ENCODE measurements around the gene LCOR.
"Not testable (repeated sequence)": the region's sequence is repeated elsewhere in the genome, so short reads cannot be mapped to it uniquely, and the experiment has no call there.

LCOR gene

DNA sequence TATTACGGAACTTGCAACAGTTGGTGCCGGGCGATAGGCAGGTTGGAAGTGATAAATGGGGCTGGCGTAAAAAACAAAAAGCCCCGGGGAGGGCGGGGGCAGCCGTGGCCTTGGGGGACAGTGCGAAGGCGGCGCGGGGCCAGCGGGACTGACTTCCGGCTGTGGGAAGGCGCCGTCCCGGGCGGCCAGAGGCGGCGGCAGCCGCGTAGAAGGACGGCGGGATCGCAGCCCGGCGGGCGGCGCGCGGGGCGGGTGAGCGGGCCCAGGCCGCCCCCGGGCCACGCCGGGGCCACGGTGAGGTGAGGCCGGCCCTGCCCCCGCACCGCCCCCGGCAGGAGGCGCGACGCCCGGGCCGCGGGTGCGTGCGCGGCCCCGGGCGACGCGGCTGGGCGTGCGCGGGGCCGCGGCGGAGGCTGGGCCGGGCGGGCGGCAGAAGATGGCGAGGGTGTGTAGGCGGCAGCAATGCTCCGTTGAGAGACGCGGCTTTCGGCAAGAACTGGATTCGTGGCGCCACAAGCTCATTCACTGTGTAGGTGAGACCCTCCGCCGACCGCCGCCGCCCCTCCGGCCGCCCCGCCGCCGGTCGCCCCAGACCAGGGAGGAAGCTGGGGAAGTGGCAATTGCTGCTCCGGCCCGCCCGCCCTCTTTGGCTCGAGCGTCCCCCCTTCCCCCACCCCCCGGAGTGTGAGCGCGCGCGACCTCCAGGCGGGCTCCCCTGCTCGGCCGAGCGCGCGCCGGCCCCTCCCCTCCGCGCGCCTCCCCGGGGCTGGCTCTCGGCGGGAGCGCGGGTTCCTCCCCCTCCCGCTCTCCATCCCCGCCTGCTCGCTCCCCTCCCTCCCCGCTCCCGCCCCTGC is at the start of gene LCOR:
Gene LCOR, plus strand, starts transcription at position 432 of the 854 bp plus-strand sequence. CDS start 116,760 bp downstream, outside the sequence.
- DNase-seq: peak in 53 of 56 donors; percentile 32 to 96 (median 83)

DNA sequence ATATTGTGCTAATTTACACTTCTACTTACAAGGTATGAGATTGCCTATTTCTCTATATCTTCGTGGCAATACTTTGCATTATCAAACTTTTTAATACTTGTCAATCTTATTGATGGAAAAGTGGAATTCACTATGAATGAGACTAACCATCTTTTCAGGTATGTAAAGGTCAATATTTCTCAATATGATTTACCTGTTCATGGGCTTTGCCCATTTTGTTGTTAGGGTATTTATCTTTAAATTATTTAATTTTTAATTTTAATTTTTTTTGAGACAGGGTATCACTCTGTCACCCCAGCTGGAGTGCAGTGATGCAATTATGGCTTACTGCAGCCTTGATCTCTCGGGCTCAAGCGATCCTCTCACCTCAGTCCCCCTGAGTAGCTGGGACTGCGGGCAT is 47.8 kb upstream of the LCOR start:
- DNase-seq: no peak

DNA sequence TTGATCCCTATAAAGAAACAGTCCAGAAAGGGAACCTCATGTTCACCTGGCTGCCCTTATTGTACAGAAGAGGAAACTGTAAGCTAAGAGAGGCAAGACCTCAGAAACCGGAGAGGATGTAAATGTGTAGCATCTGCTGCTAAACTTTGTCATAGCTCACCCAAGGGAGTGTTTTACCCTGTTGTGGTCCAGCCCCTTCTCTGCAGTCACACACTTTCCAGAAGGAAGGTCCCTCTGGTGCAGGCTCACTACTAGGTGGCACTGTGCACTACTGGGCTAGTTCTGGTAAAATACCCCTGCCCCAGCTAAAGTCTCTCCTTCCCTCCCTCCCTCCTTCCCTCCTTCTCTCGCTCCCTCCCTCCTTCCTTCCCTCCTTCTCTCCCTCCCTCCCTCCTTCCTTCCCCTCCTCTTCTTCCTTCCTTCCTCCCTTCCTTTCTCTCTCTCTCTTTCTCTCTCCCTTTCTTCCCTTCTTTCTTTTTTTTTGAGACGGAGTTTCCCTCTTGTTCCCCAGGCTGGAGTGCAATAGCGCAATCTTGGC is 42.5 kb upstream of the LCOR start:
- peak in 5 of 56 donors; percentile 1 to 61 (median 18) for DNase-seq

DNA sequence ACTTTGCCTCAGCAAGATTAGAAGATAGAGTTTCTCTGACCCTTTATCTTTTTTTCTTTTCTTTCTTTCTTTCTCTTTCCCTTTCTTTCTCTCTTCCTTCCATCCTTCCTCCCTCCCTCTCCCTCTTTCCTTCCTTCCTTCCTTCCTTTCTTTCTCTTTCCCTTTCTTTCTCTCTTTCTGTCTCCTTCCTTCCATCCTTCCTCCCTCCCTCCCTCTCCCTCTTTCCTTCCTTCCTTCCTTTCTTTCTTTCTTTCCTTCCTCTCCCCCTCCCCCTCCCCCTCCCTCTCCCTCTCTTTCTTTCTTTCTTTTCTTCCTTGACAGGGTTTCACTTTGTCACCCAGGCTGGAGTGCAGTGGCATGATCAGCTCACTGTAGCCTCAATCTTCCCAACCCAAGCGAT is 40.2 kb upstream of the LCOR start:
- DNase-seq: no peak

DNA sequence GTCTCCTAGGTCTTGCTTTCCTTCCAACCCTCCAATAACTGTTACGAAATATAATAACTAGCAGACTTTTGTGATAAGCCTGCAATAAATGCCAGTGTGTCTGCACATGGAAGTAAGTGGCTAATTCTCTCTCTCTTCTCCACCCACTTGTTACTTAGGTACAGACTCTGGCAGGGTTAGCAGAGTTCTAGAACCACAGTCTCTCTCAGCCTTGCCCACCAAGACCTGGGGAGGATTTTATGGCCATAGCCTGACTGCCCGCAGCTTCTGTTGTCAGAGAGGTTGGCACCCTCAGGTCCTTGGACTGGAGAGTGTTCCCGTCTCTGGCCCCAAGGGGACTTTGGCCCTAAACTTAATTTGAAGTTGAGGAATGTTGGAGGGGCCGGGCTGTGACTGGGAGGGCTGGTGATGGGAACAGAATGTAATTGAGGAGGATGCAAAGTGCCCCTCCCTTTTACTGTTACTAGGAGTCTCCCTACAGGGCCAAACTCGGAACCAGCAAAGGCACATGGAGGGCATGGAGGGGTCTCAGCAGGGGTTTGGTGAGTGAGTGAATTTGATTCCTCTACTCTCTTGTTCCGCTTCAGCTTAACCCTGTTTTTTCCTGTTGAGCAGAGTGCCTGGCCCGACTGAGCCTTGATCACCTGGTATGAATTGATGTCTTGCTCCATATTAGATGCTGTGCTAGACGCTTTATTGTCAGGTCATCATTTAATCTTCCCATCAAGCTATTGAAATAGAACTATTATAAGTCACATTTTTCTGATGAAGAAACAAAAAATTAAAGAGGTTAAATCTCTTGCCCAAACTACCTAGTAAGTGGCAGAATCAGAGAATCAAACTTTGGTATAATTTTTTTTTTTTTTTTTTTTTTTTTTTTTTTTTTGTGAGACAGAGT is 37.0 kb upstream of the LCOR start:
- no peak for DNase-seq

DNA sequence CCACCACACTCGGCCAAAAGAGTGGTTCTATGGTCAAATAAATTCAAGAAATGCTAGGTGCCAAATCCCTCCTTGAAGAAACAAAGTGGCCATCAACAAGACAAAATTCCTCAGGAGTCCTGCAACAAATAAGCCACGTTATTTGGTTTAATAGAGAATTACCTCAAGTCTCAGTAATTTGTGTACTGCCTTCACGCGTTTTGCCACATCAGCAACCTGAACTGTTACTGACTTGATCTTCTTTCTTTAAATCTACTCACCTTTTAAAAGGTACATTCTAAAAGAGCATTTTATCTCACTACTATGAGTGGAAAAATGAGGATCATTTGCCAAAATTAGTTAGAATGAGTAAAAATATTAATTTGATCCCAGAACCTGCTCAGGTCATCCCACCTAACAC is 34.6 kb upstream of the LCOR start:
- DNase-seq: no peak

DNA sequence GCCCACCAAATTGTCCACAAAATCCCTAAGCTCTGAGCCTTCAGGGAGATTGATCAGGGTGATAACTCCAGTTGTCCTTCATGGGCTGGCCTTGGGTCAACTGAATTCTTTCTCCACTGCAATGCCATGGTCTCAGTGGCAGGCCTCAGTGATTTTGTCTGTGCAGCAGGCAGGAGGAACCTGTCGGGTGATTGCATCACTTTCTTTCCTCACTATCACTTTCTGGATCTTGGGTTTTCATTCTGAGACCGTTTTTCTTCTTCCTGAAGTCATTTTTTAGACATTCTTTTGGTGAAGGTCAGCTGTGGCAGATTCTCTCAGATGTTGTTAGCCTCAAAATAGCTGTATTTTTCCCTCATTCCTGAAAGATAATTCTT is 28.8 kb upstream of the LCOR start:
- no peak for DNase-seq

DNA sequence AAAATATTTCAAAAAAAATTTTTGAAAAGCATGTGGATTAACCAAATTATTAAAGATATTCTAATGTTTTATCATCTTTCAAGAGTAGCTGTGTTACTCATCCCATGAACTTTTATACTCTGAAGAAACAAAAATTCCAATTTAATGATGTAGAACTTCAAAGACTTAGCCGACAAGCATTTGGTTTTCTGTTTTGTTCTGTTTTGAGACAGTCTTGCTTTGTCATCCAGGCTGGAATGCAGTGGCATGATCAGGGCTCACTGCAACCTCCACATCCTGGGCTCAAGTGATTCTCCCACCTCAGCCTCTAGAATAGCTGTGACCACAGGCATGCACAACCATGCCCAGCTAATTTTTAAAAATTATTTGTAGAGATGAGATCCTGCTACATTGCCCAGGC is 17.8 kb upstream of the LCOR start:
- DNase-seq: no peak

DNA sequence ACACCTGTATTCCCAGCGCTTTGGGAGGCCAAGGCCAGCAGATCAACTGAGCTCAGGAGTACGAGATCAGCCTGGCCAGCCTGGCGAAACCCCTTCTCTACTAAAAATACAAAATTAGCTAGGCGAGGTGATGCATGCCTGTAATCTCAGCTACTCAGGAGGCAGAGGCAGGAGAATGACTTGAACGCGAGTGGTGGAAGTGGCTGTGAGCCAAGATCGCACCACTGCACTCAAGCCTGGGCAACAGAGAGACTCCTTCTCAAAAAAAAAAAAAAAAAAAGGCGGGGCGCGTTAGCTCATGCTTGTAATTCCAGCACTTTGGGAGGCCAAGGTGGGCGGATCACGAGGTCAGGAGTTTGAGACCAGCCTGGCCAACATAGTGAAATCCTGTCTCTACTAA is 13.1 kb upstream of the LCOR start:
- not testable (repeated sequence) for DNase-seq

DNA sequence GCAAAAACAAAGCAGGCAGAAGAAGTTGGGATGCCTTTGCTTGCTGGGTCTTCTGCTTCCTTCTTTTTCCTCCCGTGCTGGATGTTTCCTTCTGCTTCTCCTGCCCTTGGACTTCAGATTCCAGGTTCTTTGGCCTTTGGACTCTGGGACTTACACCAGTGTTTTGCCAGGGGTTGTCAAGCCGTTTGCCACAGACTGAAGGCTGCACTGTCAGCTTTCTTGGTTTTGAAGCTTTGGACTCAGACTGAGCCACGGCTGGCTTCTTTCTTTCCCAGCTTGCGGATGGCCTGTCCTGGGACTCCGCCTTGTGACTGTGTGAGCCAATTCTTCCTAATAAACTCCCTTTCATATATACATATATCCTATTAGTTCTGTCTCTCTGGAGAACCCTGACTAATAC is 11.3 kb upstream of the LCOR start:
- DNase-seq: no peak

DNA sequence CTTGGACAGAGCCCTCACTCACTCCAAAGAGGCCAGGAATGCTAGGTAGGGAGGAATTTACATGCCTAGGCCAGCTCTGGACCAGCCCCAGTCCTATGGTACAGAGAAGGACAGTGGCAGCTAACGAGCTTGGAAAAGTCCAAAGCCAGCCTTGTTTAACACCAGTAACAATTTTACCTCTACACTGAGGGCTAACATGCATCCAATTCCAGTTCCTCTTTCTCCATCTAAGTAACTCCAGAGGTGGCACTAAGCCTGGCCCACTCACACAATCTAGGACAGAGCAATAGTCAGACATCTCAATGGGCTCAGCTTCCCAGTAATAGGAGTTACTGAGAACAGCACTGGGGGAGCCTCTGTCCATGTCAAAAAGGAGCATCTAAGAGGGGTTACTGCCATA is 5.7 kb upstream of the LCOR start:
- DNase-seq: no peak

DNA sequence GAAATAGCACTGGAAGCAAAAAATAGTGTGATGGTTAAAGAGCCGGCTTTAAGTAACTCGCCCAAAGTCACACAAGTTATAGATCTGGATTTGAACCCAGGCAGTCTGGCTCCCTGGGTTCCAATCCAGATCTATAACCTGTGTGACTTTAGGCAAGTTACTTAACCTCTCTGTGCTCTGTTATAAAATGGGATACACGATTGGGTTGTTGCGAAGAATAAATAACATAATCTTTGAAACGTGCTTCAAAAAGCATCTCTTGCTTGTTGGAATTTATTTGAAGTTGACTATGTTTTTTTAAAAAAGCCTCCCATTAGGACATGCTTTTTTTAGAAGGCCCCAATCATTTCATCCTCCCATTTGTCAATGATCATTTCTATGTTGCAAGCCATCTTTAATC is 3.5 kb upstream of the LCOR start:
- DNase-seq: no peak

DNA sequence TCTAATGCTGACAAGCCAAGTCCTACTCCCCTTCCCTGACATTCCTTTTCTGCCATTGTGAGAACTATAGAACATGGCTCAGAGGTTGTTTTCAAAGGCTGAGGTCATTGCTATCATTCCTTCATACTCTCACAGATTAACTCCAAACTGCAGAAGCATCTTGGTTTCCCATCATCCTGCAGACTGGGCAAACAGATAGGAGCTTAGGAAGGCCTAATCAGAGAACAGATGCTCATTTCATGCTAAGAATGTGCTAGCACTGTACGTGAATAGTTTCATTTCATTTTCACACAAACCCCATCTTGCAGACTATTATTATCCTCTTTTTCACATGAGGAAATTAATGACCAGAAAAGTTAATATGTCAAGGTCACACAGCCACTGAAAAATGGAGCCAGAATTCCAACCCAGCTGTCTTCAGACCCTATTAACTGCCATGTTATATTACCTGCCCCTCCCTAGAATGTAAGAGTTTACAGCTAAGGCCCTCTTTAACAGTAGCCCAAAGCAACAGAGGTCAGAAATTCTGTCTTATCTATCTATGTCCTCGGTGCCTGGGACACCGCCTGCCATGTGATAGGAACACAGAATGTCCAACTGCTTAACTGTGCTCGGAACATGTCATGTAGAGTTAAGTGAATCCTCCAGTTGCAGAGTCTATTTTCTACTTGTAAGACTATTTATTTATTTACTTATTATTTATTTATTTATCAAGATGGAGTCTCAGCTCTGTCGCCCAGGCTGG is 2.9 kb upstream of the LCOR start:
- DNase-seq: no peak

DNA sequence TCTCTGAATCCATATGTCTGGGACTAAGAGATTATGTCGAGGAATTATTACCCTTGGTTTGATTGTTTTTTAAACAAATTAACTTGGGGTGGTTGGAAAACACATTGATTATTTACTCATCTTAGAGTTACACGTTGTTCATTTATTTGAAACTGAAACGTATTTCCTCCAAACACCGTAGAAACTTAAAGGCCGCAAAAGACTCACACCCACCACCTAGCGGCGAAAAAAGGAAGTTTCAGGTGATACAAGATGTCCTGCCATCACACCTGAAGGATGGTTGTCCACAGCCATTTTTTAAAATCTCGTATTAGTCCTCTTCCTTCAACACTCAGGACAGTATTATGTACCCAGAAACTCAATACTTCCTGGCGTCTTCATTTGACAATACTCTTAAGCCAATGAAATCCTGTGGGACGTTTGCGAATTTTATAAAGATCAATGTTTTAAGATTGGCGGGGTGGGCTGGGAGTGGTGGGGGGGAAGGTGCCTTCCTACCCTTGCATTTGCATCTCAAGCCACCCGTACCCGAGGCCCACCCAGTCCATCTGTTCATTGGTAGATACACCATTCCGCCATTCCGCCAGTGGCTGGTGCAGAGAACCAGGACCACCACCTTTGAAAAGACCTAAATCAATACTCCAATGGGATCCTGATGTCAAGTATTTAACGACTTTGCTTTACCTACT is 1.4 kb upstream of the LCOR start:
- peak in 25 of 56 donors; percentile 1 to 61 (median 7) for DNase-seq

DNA sequence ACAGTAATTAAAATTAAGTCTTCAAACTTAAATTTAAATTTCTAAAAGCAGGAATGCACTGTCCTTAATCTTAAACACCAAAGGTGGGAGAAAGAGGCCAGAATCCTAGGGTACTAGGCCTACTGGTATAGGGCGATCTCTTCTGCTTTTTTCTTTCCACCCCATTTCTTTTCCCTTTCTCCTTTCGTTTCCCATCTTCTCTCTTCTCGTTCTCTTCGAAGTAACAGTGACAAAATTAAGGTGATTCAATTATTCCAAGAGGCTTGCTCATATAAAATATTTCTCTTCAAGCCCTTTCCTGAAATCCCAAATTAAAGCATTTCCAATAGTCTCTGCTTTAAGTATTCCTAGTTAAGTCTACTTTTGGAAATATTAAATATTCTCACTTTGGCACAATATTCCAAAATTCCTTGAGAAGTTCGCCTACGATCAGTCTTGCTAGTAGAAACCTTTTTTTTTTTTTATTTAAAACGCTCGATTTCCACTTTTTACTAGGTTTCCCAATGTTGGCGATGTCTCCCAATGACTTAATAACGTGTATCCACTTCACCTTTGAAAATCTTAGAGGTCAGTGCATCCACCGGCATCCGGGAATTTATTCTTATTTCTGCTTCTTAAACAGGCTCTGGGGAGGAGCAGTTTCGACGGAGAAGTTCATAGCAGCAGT is 765 bp upstream of the LCOR start:
- no peak for DNase-seq

DNA sequence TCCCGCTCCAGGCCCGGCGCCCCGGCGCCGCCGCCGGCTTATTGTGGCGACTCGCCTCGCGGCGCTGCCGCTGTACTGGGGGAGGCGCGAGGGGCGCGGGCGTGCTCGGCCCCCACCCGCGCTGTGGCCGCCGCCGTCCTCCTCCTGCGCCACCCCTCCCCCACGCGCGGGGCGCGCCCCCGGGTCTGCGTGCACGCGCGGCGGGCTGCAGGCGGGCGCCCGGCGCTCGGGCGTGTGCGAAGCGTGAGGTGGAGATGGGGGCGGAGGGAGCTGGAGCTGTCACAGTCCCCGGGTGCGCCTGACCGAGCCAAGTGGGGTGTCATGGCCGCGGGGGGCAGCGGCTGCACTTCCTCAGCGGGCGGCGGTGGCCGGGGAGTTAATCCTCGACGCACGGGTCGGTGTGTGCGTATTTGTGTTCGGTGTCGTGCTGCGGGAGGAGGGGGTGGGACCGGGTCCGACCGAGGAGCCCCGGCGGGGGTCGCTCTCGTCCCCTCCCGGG is 672 bp downstream of the LCOR start:
- DNase-seq: peak in 50 of 56 donors; percentile 12 to 96 (median 82)

DNA sequence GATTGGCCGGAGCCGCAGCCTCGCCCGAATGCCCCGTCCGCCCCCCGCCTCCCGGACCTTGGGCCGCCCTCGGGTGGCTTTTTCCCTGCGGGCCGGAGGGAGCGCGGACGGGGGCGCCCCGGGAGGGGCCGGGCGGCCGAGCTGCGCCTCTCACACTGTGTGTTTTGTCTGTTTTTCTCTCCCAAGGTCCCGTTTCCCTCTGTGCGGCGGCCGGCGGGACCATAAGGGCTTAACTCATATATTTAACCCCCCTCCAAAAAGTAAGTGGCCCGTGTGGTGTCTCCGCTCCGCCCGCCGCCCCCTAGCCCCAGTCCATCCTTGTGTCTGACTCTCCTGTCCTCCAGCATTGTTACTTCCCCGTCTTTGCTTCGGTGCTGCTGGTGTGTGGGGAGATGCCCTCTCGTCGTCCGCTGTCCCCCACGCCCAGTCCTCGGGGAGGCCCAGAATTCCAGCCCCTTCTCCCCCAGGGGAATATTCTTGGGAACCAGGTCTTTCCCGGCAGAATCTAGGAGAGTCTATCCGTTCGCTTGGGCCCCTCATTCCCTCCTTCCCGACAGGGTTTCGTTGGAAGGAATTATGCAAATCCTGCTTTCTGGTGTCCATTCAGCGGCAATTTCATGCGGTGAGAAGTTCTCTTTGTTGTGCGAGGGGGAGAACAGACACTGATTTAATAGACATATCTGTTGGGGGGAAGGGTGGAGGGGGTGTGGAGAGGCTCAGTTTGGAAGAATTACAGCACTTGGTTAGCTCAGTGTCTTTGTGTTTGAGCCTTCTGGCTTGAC is 1.3 kb downstream of the LCOR start:
- peak in 22 of 56 donors; percentile 4 to 65 (median 32) for DNase-seq

DNA sequence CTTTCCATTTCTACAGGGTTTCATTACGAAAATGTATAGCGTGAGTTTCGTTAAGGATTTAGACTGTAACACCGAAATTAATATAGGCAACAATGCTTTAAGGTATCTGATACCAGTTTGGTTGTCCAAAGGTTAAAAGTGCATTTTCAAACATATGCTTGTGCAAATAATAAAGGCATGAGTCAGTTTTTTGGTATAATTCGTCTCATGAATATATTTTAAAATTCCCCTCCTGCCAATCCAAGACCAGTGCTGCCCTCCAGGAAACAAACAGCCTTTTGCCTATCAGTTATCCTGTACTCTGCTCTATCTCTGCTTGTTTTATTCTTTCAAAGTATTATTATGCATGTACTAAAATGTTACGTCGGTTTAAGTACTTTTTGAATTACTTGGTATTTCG is 2.0 kb downstream of the LCOR start:
- DNase-seq: no peak

DNA sequence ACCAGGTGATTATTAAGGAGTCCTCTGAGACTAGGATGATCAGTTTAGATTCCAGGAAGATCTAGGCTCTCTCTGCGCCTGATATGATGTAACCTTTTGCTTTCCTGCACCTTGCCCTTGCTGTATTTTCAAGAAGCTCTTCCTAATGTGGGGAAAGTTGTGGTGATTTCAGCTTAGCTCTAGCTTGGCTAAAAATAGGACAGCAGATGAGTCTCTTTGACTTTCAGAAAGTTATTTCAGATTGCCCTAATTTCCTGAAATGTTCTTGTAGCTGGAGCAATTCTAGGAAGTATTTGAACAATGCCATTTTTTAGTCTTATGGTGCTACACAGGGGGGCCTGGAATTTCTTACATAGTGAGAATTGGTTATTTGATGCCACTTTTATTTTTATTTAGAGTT is 3.8 kb downstream of the LCOR start:
- no peak for DNase-seq
